HEK293T (cell line): ENCODE measurements around the gene TKTL2.

Experiments
- CTCF ChIA-PET: fragments of 350-600 bp; formaldehyde crosslinking; extraction: SDS; loops from one replicate; lab custom pipeline; 2021; ENCODE audit warnings: antibody characterized with exemption, inconsistent platforms; lab: Yijun Ruan, JAX
- POLR2A ChIA-PET: fragments of 350-600 bp; formaldehyde crosslinking; extraction: SDS; loops from one replicate; lab custom pipeline; 2020; ENCODE audit warnings: antibody characterized with exemption, inconsistent platforms; lab: Yijun Ruan, JAX
- DNase-seq: peaks from one replicate; pipeline ENCODE4 v3.0.0; 2012; ENCODE audit warnings: mixed read lengths; ENCODE audit errors: extremely low spot score
- ARNT ChIP-seq: fragments of 450-650 bp; IDR thresholded peaks from 2 replicates; pipeline ENCODE4 v1.6.1; 2017; ENCODE audit warnings: mild to moderate bottlenecking
- BHLHE40 ChIP-seq: fragments of 450-650 bp; IDR thresholded peaks from 2 replicates; pipeline ENCODE4 v1.6.1; 2016; ENCODE audit warnings: mild to moderate bottlenecking, moderate library complexity, borderline replicate concordance
- CTBP1 ChIP-seq: fragments of 450-650 bp; IDR thresholded peaks from 2 replicates; pipeline ENCODE4 v1.6.1; 2016; ENCODE audit warnings: borderline replicate concordance
- ELF4 ChIP-seq: fragments of 450-650 bp; IDR thresholded peaks from 2 replicates; pipeline ENCODE4 v1.6.1; 2017; ENCODE audit warnings: antibody characterized with exemption
- FOXA1 ChIP-seq: fragments of 450-650 bp; IDR thresholded peaks from 2 replicates; pipeline ENCODE4 v1.6.1; 2016; ENCODE audit warnings: mild to moderate bottlenecking
- FOXK2 ChIP-seq: fragments of 450-650 bp; IDR thresholded peaks from 2 replicates; pipeline ENCODE4 v1.6.1; 2016; ENCODE audit warnings: mild to moderate bottlenecking
- FOXM1 ChIP-seq: fragments of 450-650 bp; IDR thresholded peaks from 2 replicates; pipeline ENCODE4 v1.6.1; 2017; ENCODE audit warnings: mild to moderate bottlenecking, borderline replicate concordance
- HDGF ChIP-seq: fragments of 450-650 bp; IDR thresholded peaks from 2 replicates; pipeline ENCODE4 v1.6.1; 2017; ENCODE audit warnings: antibody characterized with exemption, borderline replicate concordance
- L3MBTL2 ChIP-seq: fragments of 450-650 bp; conservative IDR thresholded peaks from 2 replicates; pipeline ENCODE4 v1.6.1; 2016; ENCODE audit warnings: mild to moderate bottlenecking
- LEF1 ChIP-seq: fragments of 450-650 bp; IDR thresholded peaks from 2 replicates; pipeline ENCODE4 v1.6.1; 2017; ENCODE audit warnings: mild to moderate bottlenecking, borderline replicate concordance
- NFRKB ChIP-seq: fragments of 450-650 bp; IDR thresholded peaks from 2 replicates; pipeline ENCODE4 v1.6.1; 2016; ENCODE audit warnings: mild to moderate bottlenecking, moderate library complexity
- PKNOX1 ChIP-seq: fragments of 450-650 bp; IDR thresholded peaks from 2 replicates; pipeline ENCODE4 v1.6.1; 2016
- SP1 ChIP-seq: fragments of 450-650 bp; IDR thresholded peaks from 2 replicates; pipeline ENCODE4 v1.6.1; 2017
- SUZ12 ChIP-seq: fragments of 450-650 bp; IDR thresholded peaks from 2 replicates; pipeline ENCODE4 v1.6.1; 2016; ENCODE audit warnings: mild to moderate bottlenecking
- TARDBP ChIP-seq: fragments of 450-650 bp; IDR thresholded peaks from 2 replicates; pipeline ENCODE4 v1.6.1; 2016
- ZNF384 ChIP-seq: fragments of 450-650 bp; IDR thresholded peaks from 2 replicates; pipeline ENCODE4 v1.6.1; 2016

The TKTL2 gene

GRCh38 chr4:163482190-163482589 lies 8.6 kb upstream of the TKTL2 start:
- no peak for TF ChIP-seq SUZ12
- no peak for TF ChIP-seq ZNF384
- no peak for TF ChIP-seq NFRKB
- no peak for TF ChIP-seq CTBP1
- TF ChIP-seq L3MBTL2: no peak
- no peak for TF ChIP-seq SP1
- TF ChIP-seq ARNT: no peak
- no peak for TF ChIP-seq HDGF
- no peak for TF ChIP-seq FOXK2
- no peak for TF ChIP-seq FOXA1
- no peak for TF ChIP-seq FOXM1
- TF ChIP-seq LEF1: no peak
- no peak for TF ChIP-seq ELF4
- no peak for TF ChIP-seq TARDBP
- no peak for TF ChIP-seq PKNOX1
- no peak for TF ChIP-seq BHLHE40
- CTCF ChIA-PET: no interaction called here
- POLR2A ChIA-PET: interaction anchor here (3.7 kb wide), 1 partner anchor 12 kb away, joined by 16 read pairs; the partner anchor contains the start of gene TMA16
- DNase-seq: no peak

- ChIA-PET CTCF (no interaction called here), POLR2A (no interaction called here)
- TF ChIP-seq LEF1 (no peak), NFRKB (no peak), ELF4 (no peak), BHLHE40 (no peak), PKNOX1 (no peak), SP1 (no peak), TARDBP (no peak), ARNT (no peak), SUZ12 (no peak), ZNF384 (no peak), FOXM1 (no peak), FOXA1 (no peak), FOXK2 (no peak), CTBP1 (no peak), L3MBTL2 (no peak), HDGF (no peak)
- DNase-seq: no peak
These were observed 3.3 kb upstream of the TKTL2 start for GRCh38 chr4:163476761-163477438.

- DNase-seq: no peak
- TF ChIP-seq FOXM1 (no peak), TARDBP (no peak)
- CTCF ChIA-PET: no interaction called here
- POLR2A ChIA-PET: no interaction called here
These were observed 473 bp upstream of the TKTL2 start for GRCh38 chr4:163474027-163474426.

GRCh38 chr4:163473130-163473529 lies 424 bp downstream of the TKTL2 start:
- DNase-seq: no peak
- TF ChIP-seq ZNF384 (no peak), BHLHE40 (no peak), ELF4 (no peak), FOXM1 (no peak), FOXA1 (no peak), SUZ12 (no peak), PKNOX1 (no peak), ARNT (no peak), SP1 (no peak), NFRKB (no peak)
- ChIA-PET POLR2A (no interaction called here), CTCF (no interaction called here)

GRCh38 chr4:163470391-163470790 lies 3.2 kb downstream of the TKTL2 start:
- DNase-seq: no peak
- POLR2A ChIA-PET: interaction anchor here (1.4 kb wide), 1 partner anchor 24 kb away, joined by 6 read pairs; the partner anchor contains the start of gene TMA16
- no peak for TF ChIP-seq L3MBTL2
- TF ChIP-seq SP1: no peak
- TF ChIP-seq PKNOX1: no peak
- TF ChIP-seq FOXA1: no peak
- no peak for TF ChIP-seq ZNF384
- no peak for TF ChIP-seq CTBP1
- TF ChIP-seq TARDBP: no peak
- TF ChIP-seq BHLHE40: no peak
- no peak for TF ChIP-seq ARNT
- CTCF ChIA-PET: no interaction called here

GRCh38 chr4:163467082-163467770 lies 6.3 kb downstream of the TKTL2 start:
- no peak for TF ChIP-seq ZNF384
- TF ChIP-seq BHLHE40: no peak

More at GRCh38 chr4:163467082-163467770, 6.3 kb downstream of the TKTL2 start:
- no peak for DNase-seq
- ChIA-PET CTCF (no interaction called here), POLR2A (no interaction called here)
